ENCODE measurements around the gene PTPRN2. TPM values are rescaled to one million over a fixed set of nuclear protein-coding genes. Genes with fewer than 3 reads are reported as not detected.

The PTPRN2 gene
- total and polyA plus RNA-seq, 2 of the 8 experiments (the other 6 are each of a cell fraction or from before 2014, with no cell fraction given), result 2.6 to 4.5 TPM

DNA sequence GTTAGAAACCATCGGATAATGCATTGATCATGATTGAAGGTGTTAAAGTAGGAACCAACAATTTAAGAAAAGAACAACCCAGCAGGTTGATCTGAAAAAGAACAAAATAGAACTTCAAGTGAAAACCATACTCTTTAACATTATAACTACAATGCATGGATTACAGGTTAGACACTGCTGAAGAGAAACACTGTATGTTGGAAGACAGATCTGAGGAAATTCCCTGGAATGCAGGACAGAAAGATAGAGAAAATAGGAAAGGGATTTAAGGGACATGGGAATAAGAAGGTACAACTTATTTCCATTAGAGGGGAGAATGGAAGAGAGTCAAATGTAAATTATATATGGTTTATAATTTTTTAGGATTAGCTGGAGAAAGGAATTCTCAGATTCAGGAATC is 947.5 kb downstream of the PTPRN2 start (continued):
- no peak for TF ChIP-seq EGR1 (IDR thresholded peaks at IDR 0.05; ENCODE audit: borderline replicate concordance, low read depth, low read length)

Measured in H1 (cell line).